Measurements from ENCODE around the gene TAF11L14.

The TAF11L14 gene

GRCh38 chr5:17679597-17680203 is 45.4 kb downstream of the TAF11L14 start:
- Histone ChIP-seq H3K9ac (ENCODE audit: low read depth, low read length) (no peak overlapping the region), H3K4me3 (ENCODE audit: low read depth in 1 of 2, low read length in 2 of 2) (no peak overlapping the region), H3K79me2 (ENCODE audit: insufficient read depth, low read length) (no peaks in the 10 kb centered on the region), H3K9me3 (ENCODE audit: insufficient read depth, low read length, severe bottlenecking) (no peaks in the 10 kb centered on the region), H3K4me1 (ENCODE audit: insufficient read depth, low read length) (no peaks in the 10 kb centered on the region), H3K27me3 (ENCODE audit: insufficient read depth, low read length, poor library complexity) (no peaks in the 10 kb centered on the region), H3K36me3 (ENCODE audit: insufficient read depth, low read length) (no peaks in the 10 kb centered on the region), H2AFZ (ENCODE audit: low read depth, low read length) (no peak overlapping the region), H3K4me2 (ENCODE audit: insufficient read depth, low read length) (no peak overlapping the region), H3K27ac (ENCODE audit: low read length) (no peak overlapping the region), H4K20me1 (ENCODE audit: insufficient read depth, low read length) (no peaks in the 10 kb centered on the region)
- ATAC-seq (ENCODE audit: insufficient read depth, low read depth) (no peak), DNase-seq (no peak)
- TF ChIP-seq EZH2 (IDR thresholded peaks at IDR 0.05; ENCODE audit: borderline replicate concordance, low read depth, low read length, severe bottlenecking) (no peak), CTCF (IDR thresholded peaks at IDR 0.05; ENCODE audit: borderline replicate concordance, extremely low read depth, low read length, poor library complexity, severe bottlenecking) (no peak)

DNA sequence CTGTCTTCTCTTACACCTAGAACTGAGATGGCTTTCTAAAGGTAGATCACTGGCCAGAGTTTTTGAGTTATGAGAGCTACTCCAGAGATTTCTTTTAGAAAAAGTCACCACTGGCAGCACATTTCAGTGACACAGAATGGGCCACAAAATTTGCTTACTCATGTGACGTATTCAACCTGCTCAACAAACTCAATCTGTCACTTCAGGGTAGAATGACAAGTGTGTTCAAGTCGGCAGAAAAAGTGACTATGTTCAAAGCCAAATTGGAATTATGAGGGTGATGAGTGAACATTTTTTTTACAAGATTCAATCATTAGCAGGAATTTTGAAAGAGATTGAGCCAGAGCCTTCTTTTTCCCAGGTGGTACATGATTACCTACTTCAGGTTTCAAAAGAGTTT is 46.5 kb downstream of the TAF11L14 start:
- Histone ChIP-seq H3K79me2 (ENCODE audit: insufficient read depth, low read length) (no peaks in the 10 kb centered on the region), H4K20me1 (ENCODE audit: insufficient read depth, low read length) (no peaks in the 10 kb centered on the region), H3K27ac (ENCODE audit: low read length) (no peak overlapping the region), H3K36me3 (ENCODE audit: insufficient read depth, low read length) (no peaks in the 10 kb centered on the region), H2AFZ (ENCODE audit: low read depth, low read length) (no peak overlapping the region), H3K4me3 (ENCODE audit: low read depth in 1 of 2, low read length in 2 of 2) (no peak overlapping the region), H3K4me1 (ENCODE audit: insufficient read depth, low read length) (no peaks in the 10 kb centered on the region), H3K27me3 (ENCODE audit: insufficient read depth, low read length, poor library complexity) (no peaks in the 10 kb centered on the region), H3K9me3 (ENCODE audit: insufficient read depth, low read length, severe bottlenecking) (no peaks in the 10 kb centered on the region), H3K9ac (ENCODE audit: low read depth, low read length) (no peak overlapping the region), H3K4me2 (ENCODE audit: insufficient read depth, low read length) (no peak overlapping the region)
- ATAC-seq (ENCODE audit: insufficient read depth, low read depth), result no peak
- TF ChIP-seq EZH2 (IDR thresholded peaks at IDR 0.05; ENCODE audit: borderline replicate concordance, low read depth, low read length, severe bottlenecking), result no peak
- TF ChIP-seq CTCF (IDR thresholded peaks at IDR 0.05; ENCODE audit: borderline replicate concordance, extremely low read depth, low read length, poor library complexity, severe bottlenecking), result no peak
- no peak for DNase-seq

All from DND-41 (cell line).